Effector memory CD4-positive, alpha-beta T cell (primary cell): ENCODE measurements around the gene PNLIP.

Experiments
- DNase-seq, 3 donors: peaks; one replicate each; pipeline ENCODE4 v3.0.0-alpha.2; 2020
- H3K27ac ChIP-seq: 2 replicates; pipeline ENCODE4 v1.7.0; 2013; ENCODE audit warnings: mild to moderate bottlenecking, low read length, moderate library complexity; ENCODE audit not compliant: insufficient read depth, poor library complexity, severe bottlenecking
- H3K27me3 ChIP-seq: replicated peaks from 2 replicates; pipeline ENCODE4 v1.7.0; 2013; ENCODE audit warnings: mild to moderate bottlenecking, low read length; ENCODE audit not compliant: insufficient read depth, control insufficient read depth, poor library complexity, severe bottlenecking
- H3K36me3 ChIP-seq: 2 replicates; pipeline ENCODE4 v1.7.0; 2013; ENCODE audit warnings: mild to moderate bottlenecking, low read length, moderate library complexity; ENCODE audit not compliant: control insufficient read depth, insufficient read depth
- H3K4me1 ChIP-seq: 2 replicates; pipeline ENCODE4 v1.7.0; 2013; ENCODE audit warnings: low read length, mild to moderate bottlenecking; ENCODE audit not compliant: control insufficient read depth, insufficient read depth, poor library complexity, severe bottlenecking
- H3K4me3 ChIP-seq: 2 replicates; pipeline ENCODE4 v1.7.0; 2013; ENCODE audit warnings: low read length, low read depth, mild to moderate bottlenecking; ENCODE audit not compliant: insufficient read depth, poor library complexity, severe bottlenecking
- H3K9me3 ChIP-seq: 2 replicates; pipeline ENCODE4 v1.7.0; 2013; ENCODE audit warnings: mild to moderate bottlenecking, low read length, moderate library complexity; ENCODE audit not compliant: control insufficient read depth

PNLIP gene

GRCh38 chr10:116566932-116567331 is 21.2 kb downstream of the PNLIP start:
- no peak overlapping the region for H3K4me3 ChIP-seq
- H3K4me1 ChIP-seq = no peaks in the 10 kb centered on the region
- H3K36me3 ChIP-seq = no peaks in the 10 kb centered on the region
- no peaks in the 10 kb centered on the region for H3K27me3 ChIP-seq
- H3K27ac ChIP-seq = no peak overlapping the region
- no peaks in the 10 kb centered on the region for H3K9me3 ChIP-seq
- no peak for DNase-seq

DNA sequence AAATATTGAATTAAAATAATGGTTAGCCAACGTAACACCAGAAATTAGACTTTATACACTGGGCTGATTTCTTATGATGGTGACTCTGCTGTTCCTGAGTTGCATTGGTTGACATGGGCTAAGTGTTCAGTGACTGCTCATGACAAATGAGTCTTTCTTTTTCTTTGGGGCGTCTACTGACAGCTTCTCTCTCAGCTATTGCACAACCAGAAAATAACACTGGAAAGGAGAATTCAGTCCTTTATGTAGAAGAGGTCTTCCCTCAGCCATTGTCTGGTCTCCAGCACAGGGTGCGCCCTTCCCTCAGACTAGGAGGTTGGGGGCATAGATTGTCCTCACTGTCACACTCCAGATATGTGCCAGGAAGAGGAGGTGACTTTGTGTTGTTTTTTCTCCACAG is 21.6 kb downstream of the PNLIP start:
- no peaks in the 10 kb centered on the region for H3K36me3 ChIP-seq
- H3K9me3 ChIP-seq = no peaks in the 10 kb centered on the region
- no peaks in the 10 kb centered on the region for H3K4me1 ChIP-seq
- no peak overlapping the region for H3K27ac ChIP-seq
- H3K27me3 ChIP-seq = no peaks in the 10 kb centered on the region
- no peak for DNase-seq
- no peak overlapping the region for H3K4me3 ChIP-seq

DNA sequence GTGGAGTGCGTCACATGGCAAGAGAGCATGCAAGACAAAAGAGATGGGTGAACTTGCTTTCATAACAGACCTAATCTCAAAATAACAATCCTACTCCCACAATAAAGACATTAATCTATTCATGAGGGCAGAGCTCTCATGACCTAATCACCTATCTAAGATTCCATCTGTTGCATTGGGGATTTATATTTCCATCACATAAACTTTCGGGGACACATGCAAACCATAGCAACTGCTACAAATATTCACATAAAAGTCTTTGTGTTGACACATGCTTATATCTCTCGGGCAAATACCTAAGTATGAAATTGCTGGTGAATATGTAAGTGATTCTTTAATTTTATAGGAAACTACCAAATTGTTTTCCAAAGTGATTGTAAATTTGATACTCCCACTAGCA is 29.1 kb downstream of the PNLIP start:
- H3K36me3 ChIP-seq = no peaks in the 10 kb centered on the region
- H3K9me3 ChIP-seq = no peaks in the 10 kb centered on the region
- H3K27me3 ChIP-seq = no peaks in the 10 kb centered on the region
- no peak overlapping the region for H3K4me3 ChIP-seq
- H3K27ac ChIP-seq = no peak overlapping the region
- DNase-seq = no peak
- H3K4me1 ChIP-seq = no peaks in the 10 kb centered on the region

GRCh38 chr10:116587878-116588591 is 42.3 kb downstream of the PNLIP start:
- Histone ChIP-seq H3K27me3 (no peaks in the 10 kb centered on the region), H3K4me1 (no peaks in the 10 kb centered on the region), H3K36me3 (no peaks in the 10 kb centered on the region), H3K9me3 (no peaks in the 10 kb centered on the region), H3K27ac (no peak overlapping the region), H3K4me3 (no peak overlapping the region)
- DNase-seq = no peak

DNA sequence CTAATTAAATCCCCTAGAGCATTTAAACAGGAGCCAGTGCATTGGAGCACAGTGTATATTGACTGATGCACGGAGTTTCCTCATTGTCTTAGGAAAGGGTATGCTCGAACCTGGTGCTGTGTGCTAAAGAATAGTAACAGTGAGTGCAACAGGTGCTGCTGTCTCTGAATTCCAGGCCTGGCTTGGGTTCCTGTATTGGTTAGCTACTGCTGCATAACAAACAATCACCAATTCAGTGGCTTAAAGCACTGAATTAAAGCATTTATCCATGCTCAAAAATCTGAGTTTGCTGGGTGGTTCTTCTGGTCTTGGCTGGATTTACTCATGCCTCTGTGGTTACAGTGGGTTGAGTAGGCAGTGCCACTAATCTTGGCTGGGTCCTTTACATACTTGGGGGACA is 43.3 kb downstream of the PNLIP start:
- no peak overlapping the region for H3K4me3 ChIP-seq
- H3K9me3 ChIP-seq = no peaks in the 10 kb centered on the region
- H3K36me3 ChIP-seq = no peaks in the 10 kb centered on the region
- DNase-seq = no peak
- no peaks in the 10 kb centered on the region for H3K4me1 ChIP-seq
- H3K27me3 ChIP-seq = no peaks in the 10 kb centered on the region
- H3K27ac ChIP-seq = no peak overlapping the region

GRCh38 chr10:116589926-116590325 is 44.2 kb downstream of the PNLIP start:
- H3K36me3 ChIP-seq = no peaks in the 10 kb centered on the region
- DNase-seq = no peak
- no peaks in the 10 kb centered on the region for H3K9me3 ChIP-seq
- H3K27ac ChIP-seq = no peak overlapping the region
- H3K4me3 ChIP-seq = no peak overlapping the region
- H3K4me1 ChIP-seq = no peaks in the 10 kb centered on the region
- no peaks in the 10 kb centered on the region for H3K27me3 ChIP-seq

DNA sequence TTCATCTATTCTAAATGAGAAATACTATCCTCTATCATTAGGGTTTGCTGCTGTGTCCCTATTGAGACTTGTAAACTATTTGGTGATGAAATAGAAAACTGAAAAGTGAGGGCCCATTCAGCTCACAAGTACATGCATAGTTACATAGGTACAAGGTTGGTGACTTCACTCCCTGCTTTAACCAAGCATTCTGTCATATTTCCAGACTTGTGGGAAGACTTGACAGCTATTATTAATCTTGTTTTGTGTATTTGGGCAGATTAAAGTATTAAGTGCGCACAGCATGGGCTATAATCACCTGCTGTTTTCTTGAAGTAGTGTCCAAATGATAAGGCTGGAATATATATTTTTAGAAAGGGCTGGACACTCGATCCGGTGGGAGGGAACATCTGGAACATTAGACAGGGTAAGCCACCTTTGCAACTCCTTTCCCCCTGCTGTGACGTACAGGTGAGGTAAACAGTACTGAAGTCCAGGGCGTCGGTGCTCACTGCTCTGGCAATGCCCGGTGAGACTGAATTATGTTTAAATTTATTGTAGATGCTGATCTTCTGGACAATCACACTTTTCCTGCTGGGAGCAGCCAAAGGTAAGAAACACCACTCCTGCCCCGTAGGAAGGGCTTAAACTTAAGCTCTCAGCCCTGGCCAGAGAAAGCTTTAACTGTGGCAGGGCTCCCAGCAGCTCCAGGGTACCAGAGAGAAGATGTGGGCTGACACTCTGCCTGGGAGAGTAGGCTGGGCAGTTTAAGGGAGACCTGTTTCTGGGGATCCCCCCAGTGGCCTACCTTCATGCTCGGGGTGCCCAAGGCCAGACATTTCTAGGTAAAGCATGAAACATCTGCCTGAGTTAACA is 45.1 kb downstream of the PNLIP start, which contains the start of gene PNLIPRP1:
PNLIPRP1 (plus strand) TSS at position 370 of the 855 bp plus-strand sequence; CDS start at position 541, 171 bp downstream.
- Histone ChIP-seq H3K27ac (no peak within 1 kb of the TSS), H3K4me1 (no peaks in the 10 kb centered on the region), H3K9me3 (no peaks in the 10 kb centered on the region)

GRCh38 chr10:116593139-116593740 is 47.5 kb downstream of the PNLIP start:
- Histone ChIP-seq H3K4me1 (no peaks in the 10 kb centered on the region), H3K27ac (no peak overlapping the region), H3K4me3 (no peak overlapping the region), H3K27me3 (no peaks in the 10 kb centered on the region), H3K36me3 (no peaks in the 10 kb centered on the region), H3K9me3 (no peaks in the 10 kb centered on the region)
- no peak for DNase-seq

More for the DNA sequence above, 45.1 kb downstream of the PNLIP start, which contains the start of gene PNLIPRP1:
- H3K4me3 ChIP-seq = no peak within 1 kb of the TSS
- H3K36me3 ChIP-seq = no peaks in the 10 kb centered on the region
- H3K27me3 ChIP-seq = no peaks in the 10 kb centered on the region
- no peak for DNase-seq

- Histone ChIP-seq H3K27me3 (no peaks in the 10 kb centered on the region), H3K9me3 (no peaks in the 10 kb centered on the region), H3K4me1 (no peaks in the 10 kb centered on the region), H3K36me3 (no peaks in the 10 kb centered on the region), H3K27ac (no peak overlapping the region), H3K4me3 (no peak overlapping the region)
- no peak for DNase-seq
Measured at GRCh38 chr10:116594525-116595035, 48.8 kb downstream of the PNLIP start.
